Fibroblast of lung (primary cell): ENCODE data around the gene GRID1. TPM values are rescaled to one million over a fixed set of nuclear protein-coding genes. Genes with fewer than 3 reads are reported as not detected.

Source experiments
- DNase-seq, 2 donors: peaks; one replicate each; pipeline versions ENCODE4 v3.0.0 to v3.0.0-alpha.2; 2010; ENCODE audit warnings: low read depth in 2 of 2
- H2AFZ ChIP-seq: 2 replicates; pipeline ENCODE4 v1.5.1; 2012; ENCODE audit warnings: low read length, control low read depth, inconsistent platforms
- H3K27ac ChIP-seq: 2 replicates; pipeline ENCODE4 v1.5.1; 2011; ENCODE audit warnings: low read length, control low read depth; ENCODE audit not compliant: insufficient read depth
- H3K27me3 ChIP-seq: 2 replicates; pipeline ENCODE4 v1.5.1; 2011; ENCODE audit warnings: mild to moderate bottlenecking, low read length; ENCODE audit not compliant: control insufficient read depth, insufficient read depth
- H3K36me3 ChIP-seq: 2 replicates; pipeline ENCODE4 v1.5.1; 2011; ENCODE audit warnings: low read length; ENCODE audit not compliant: control insufficient read depth, insufficient read depth
- H3K4me1 ChIP-seq: 2 replicates; pipeline ENCODE4 v1.5.1; 2011; ENCODE audit warnings: low read length; ENCODE audit not compliant: control insufficient read depth, insufficient read depth; ENCODE audit errors: extremely low read depth
- H3K4me2 ChIP-seq: 2 replicates; pipeline ENCODE4 v1.5.1; 2011; ENCODE audit warnings: low read length, control low read depth; ENCODE audit not compliant: insufficient read depth; ENCODE audit errors: extremely low read depth
- H3K4me3 ChIP-seq, 4 experiments: fragments of 200-600 bp in 1 of 4; sonication (generic) in 1 of 4; replicated peaks in 1 of 4; 2 replicates each; pipeline ENCODE4 v1.5.1; 2011 to 2016; ENCODE audit warnings: low read length in 4 of 4, low read depth in 3 of 4, mild to moderate bottlenecking in 3 of 4, control low read depth in 2 of 4, inconsistent platforms in 1 of 4, mixed read lengths in 1 of 4; ENCODE audit not compliant: insufficient read depth in 1 of 4; ENCODE audit errors: control extremely low read depth in 1 of 4
- H3K79me2 ChIP-seq: 2 replicates; pipeline ENCODE4 v1.5.1; 2012; ENCODE audit warnings: mild to moderate bottlenecking, low read length, inconsistent platforms; ENCODE audit not compliant: control insufficient read depth, insufficient read depth
- H3K9ac ChIP-seq: 2 replicates; pipeline ENCODE4 v1.5.1; 2011; ENCODE audit warnings: mild to moderate bottlenecking, low read length, control low read depth; ENCODE audit not compliant: insufficient read depth
- H3K9me3 ChIP-seq: 2 replicates; pipeline ENCODE4 v1.5.1; 2012; ENCODE audit warnings: low read depth, low read length; ENCODE audit not compliant: control insufficient read depth, insufficient read depth
- H4K20me1 ChIP-seq: 2 replicates; pipeline ENCODE4 v1.5.1; 2011; ENCODE audit warnings: low read length; ENCODE audit not compliant: control insufficient read depth, insufficient read depth; ENCODE audit errors: extremely low read depth
- CTCF ChIP-seq, 2 donors: IDR thresholded peaks in 1 of 2; conservative IDR thresholded peaks in 1 of 2; 1 replicate in 1 of 2; 2 replicates in 1 of 2; pipeline ENCODE4 v1.5.1; 2011 to 2012; ENCODE audit warnings: low read length in 2 of 2, control low read depth in 1 of 2, inconsistent platforms in 1 of 2, low read depth in 1 of 2, mild to moderate bottlenecking in 1 of 2
- EZH2 ChIP-seq: IDR thresholded peaks from 2 replicates; pipeline ENCODE4 v1.5.1; 2012; ENCODE audit warnings: low read length, control low read depth, mild to moderate bottlenecking; ENCODE audit errors: missing control alignments
- polyA plus RNA-seq, 2 donors: library from polyadenylated mRNA; depleted of rRNA in 1 of 2; stranded (reverse) in 1 of 2; unstranded in 1 of 2; fragments of >200 nt; gene quantifications; 2 replicates each; pipeline ENCODE4 v1.2.1, GENCODE V29; 2011 to 2012; ENCODE audit warnings: missing spikeins in 1 of 2
- total RNA-seq: library from RNA; depleted of rRNA; stranded (reverse); fragments of >200 nt; gene quantifications from 2 replicates; pipeline ENCODE4 v1.2.1, GENCODE V29; 2014

The GRID1 gene
- total and polyA plus RNA-seq, 2 donors (not counting 1 experiment from before 2014, with no cell fraction given), result 0.03 to 0.33 TPM

- Histone ChIP-seq H3K4me2 (no peak overlapping the region), H3K27me3 (peaks cover 28% of the 10 kb centered on the region), H3K36me3 (no peaks in the 10 kb centered on the region), H2AFZ (no peak overlapping the region), H3K9me3 (no peaks in the 10 kb centered on the region), H3K4me1 (no peaks in the 10 kb centered on the region), H3K79me2 (no peaks in the 10 kb centered on the region), H3K9ac (no peak overlapping the region), H3K27ac (no peak overlapping the region), H3K4me3 (no peak overlapping the region), H4K20me1 (no peaks in the 10 kb centered on the region)
- TF ChIP-seq EZH2 (no peak), CTCF (conservative IDR thresholded peaks at IDR 0.05 in 1 of 2, IDR thresholded peaks at IDR 0.05 in 1 of 2; ENCODE audit: low read depth in 1 of 2, low read length in 2 of 2) (no peak)
- no peak for DNase-seq
Measured at GRCh38 chr10:86372784-86373239, 6.2 kb upstream of the GRID1 start.

GRCh38 chr10:86372119-86372783 lies 5.7 kb upstream of the GRID1 start:
- peaks cover 34% of the 10 kb centered on the region for H3K27me3 ChIP-seq
- no peak overlapping the region for H2AFZ ChIP-seq
- H3K4me2 ChIP-seq, result no peak overlapping the region
- no peaks in the 10 kb centered on the region for H3K79me2 ChIP-seq
- no peak overlapping the region for H3K4me3 ChIP-seq
- H3K36me3 ChIP-seq, result no peaks in the 10 kb centered on the region
- no peaks in the 10 kb centered on the region for H3K4me1 ChIP-seq
- no peak for TF ChIP-seq EZH2
- no peak for TF ChIP-seq CTCF (conservative IDR thresholded peaks at IDR 0.05 in 1 of 2, IDR thresholded peaks at IDR 0.05 in 1 of 2; ENCODE audit: low read depth in 1 of 2, low read length in 2 of 2)
- H3K9me3 ChIP-seq, result no peaks in the 10 kb centered on the region
- H3K27ac ChIP-seq, result no peak overlapping the region
- no peaks in the 10 kb centered on the region for H4K20me1 ChIP-seq
- H3K9ac ChIP-seq, result no peak overlapping the region
- DNase-seq, result no peak

GRCh38 chr10:86371691-86372090 lies 5.1 kb upstream of the GRID1 start:
- Histone ChIP-seq H3K27me3 (peaks cover 39% of the 10 kb centered on the region), H2AFZ (no peak overlapping the region), H3K4me1 (no peaks in the 10 kb centered on the region), H3K4me3 (no peak overlapping the region), H3K4me2 (no peak overlapping the region), H3K36me3 (no peaks in the 10 kb centered on the region), H3K9ac (no peak overlapping the region), H4K20me1 (no peaks in the 10 kb centered on the region), H3K79me2 (no peaks in the 10 kb centered on the region), H3K27ac (no peak overlapping the region), H3K9me3 (no peaks in the 10 kb centered on the region)
- TF ChIP-seq EZH2 (no peak), CTCF (conservative IDR thresholded peaks at IDR 0.05 in 1 of 2, IDR thresholded peaks at IDR 0.05 in 1 of 2; ENCODE audit: low read depth in 1 of 2, low read length in 2 of 2) (no peak)
- DNase-seq, result no peak
